Heart right ventricle (tissue), 16 donors: ENCODE data around the gene KLK12. TPM values are rescaled to one million over a fixed set of nuclear protein-coding genes. Genes with fewer than 3 reads are reported as not detected.

ENCODE experiments used
- ATAC-seq, 8 donors: fragments of 200-7000 bp; cut with Tn5 transposase; one replicate each; pipeline ENCODE4 v1.9.1; 2020; ENCODE audit warnings: mild to moderate bottlenecking in 8 of 8, moderate library complexity in 8 of 8, moderate number of reproducible peaks in 1 of 8
- DNase-seq, 2 donors: peaks; one replicate each; pipeline ENCODE4 v3.0.0-alpha.2; 2020
- H3K27ac ChIP-seq, 10 donors: fragments of 200-600 bp; sonication (generic) in 2 of 10; one replicate each; pipeline versions ENCODE4 v1.5.0 to v1.8.0; 2020 to 2022; ENCODE audit warnings: mild to moderate bottlenecking in 3 of 10
- H3K27me3 ChIP-seq, 7 donors: fragments of 200-600 bp; one replicate each; pipeline ENCODE4 v1.8.0; 2021 to 2022; ENCODE audit warnings: mild to moderate bottlenecking in 2 of 7
- H3K36me3 ChIP-seq, 9 donors: fragments of 200-600 bp; sonication (generic) in 1 of 9; one replicate each; pipeline versions ENCODE4 v1.5.0 to v1.8.0; 2020 to 2022; ENCODE audit warnings: mild to moderate bottlenecking in 2 of 9
- H3K4me1 ChIP-seq, 9 donors: fragments of 200-600 bp; sonication (generic) in 1 of 9; one replicate each; pipeline versions ENCODE4 v1.5.0 to v1.8.0; 2020 to 2022; ENCODE audit warnings: mild to moderate bottlenecking in 4 of 9
- H3K4me3 ChIP-seq, 10 donors: fragments of 200-600 bp; sonication (generic) in 2 of 10; one replicate each; pipeline versions ENCODE4 v1.5.0 to v1.8.0; 2020 to 2022; ENCODE audit warnings: mild to moderate bottlenecking in 7 of 10, moderate library complexity in 2 of 10
- H3K9me3 ChIP-seq, 11 donors: fragments of 200-600 bp in 10 of 11; sonication (generic) in 2 of 11; one replicate each; pipeline versions ENCODE4 v1.5.0 to v1.8.0; 2013 to 2022; ENCODE audit warnings: mild to moderate bottlenecking in 2 of 11, control low read depth in 1 of 11, moderate library complexity in 1 of 11
- WGBS, 2 donors: extraction: QIAGEN DNeasy Blood & Tissue Kit; methylation state at CpG; one replicate each; pipeline ENCODE4 v1.1.7; 2013; ENCODE audit warnings: inconsistent platforms in 1 of 2; 5-methylcytosine and 5-hydroxymethylcytosine counted together
- intact Hi-C, 10 donors: fragments of 100-400 bp; cut with DNase I; formaldehyde crosslinking; loops; one replicate each; pipeline versions ENCODE4 v1.11.1 to v1.14.2; 2022
- polyA plus RNA-seq, 2 donors: library from polyadenylated mRNA; stranded (reverse); fragments of 200-250 nt; gene quantifications; one replicate each; pipeline ENCODE4 v1.2.3, GENCODE V29; 2013
- total RNA-seq, 10 donors: library from RNA; stranded (reverse); fragmentation: NEBNext Ultra II Directional in 3 of 10; extraction: Animal tissue kit (Norgen Biotek cat#: 25700) in 3 of 10; gene quantifications; one replicate each; pipeline versions ENCODE4 v1.2.1 to v1.2.4, GENCODE V29; 2021 to 2023
- TF ChIP-seq, protein P1 (sequence below), 9 donors: fragments of 200-600 bp; sonication (generic) in 2 of 9; IDR thresholded peaks; one replicate each; pipeline versions ENCODE4 v1.5.0 to v1.8.0; 2021 to 2022; ENCODE audit warnings: antibody characterized with exemption in 9 of 9, mild to moderate bottlenecking in 5 of 9, moderate library complexity in 1 of 9
- donor health status: Arrhythmogenic right ventricular cardiomyopathy.
- donor health status: ischemic (EF 13 %, LVEDD 7.1; RV severe dilation, severe dysfunction).
- donor health status: healthy with polysubstance abuse.
- donor health status: DM: no; HTN: yes; CAD: no.
- donor health status: DM: no; HTN: no; CAD: no.
- donor health status: ischemic (EF 25% LVEDD 6.9; RV normal size, moderate dysfunction).
- donor health status: ischemic (EF 25% LVEDD 5.7; RV mildly dilated, moderate dysfunction).
- donor health status: healthy.
- donor health status: DM: yes; HTN: yes; CAD: no.
- donor health status: Ischemic cardiomyopathy.
- donor health status: ischemic (EF 35%, LVEDD 5.7; RV mildly dilated, moderate dysfunction).
- donor health status: nonischemic (EF 11% LVEDD 7.7; RV severe dilation, severe dysfunction).
- donor health status: DM: yes; HTN: yes; CAD: no.
- donor health status: PGD.
- donor health status: ischemic (EF 29% LVEDD 5.4; RV normal size, mild dysfunction).
- donor health status: nonischemic (EF 23%, LVEDD 6.1; RV moderate dilation, normal function).

The KLK12 gene
- total and polyA plus RNA-seq, 12 donors = not detected

DNA sequence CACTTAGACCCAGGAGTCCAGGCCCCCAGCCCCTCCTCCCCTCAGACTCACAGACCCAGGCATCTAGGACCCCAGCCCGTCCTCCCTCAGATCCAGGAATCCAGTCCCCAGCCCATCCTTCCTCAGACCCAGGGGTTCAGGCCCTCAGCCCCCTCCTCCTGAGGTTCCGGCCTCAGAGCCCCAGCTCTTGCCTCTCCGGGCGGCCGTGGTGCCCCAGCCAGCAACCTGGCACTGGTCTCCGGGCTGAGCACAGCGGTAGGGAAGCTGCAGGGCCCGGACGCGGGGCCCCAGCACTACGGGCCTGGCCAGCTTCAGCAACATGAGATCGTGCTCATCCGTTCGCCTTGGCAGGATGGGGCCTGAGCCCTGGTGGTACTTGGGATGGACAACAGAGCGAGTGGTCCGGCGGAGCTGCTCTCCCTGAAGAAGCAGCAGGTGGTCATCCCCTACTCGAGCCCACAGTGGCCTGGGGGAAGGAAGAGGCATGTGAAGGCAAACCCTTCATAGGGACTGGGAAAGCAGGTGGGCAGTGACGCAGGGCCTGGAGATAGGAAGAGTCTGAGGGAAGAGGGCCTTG lies 19.0 kb downstream of the KLK12 start:
- 84 to 89% methylated on average over 19 of the region's 19 CpGs for WGBS, 2 donors
- H3K9me3 ChIP-seq = no peaks in the 10 kb centered on the region
- H3K27me3 ChIP-seq = peaks cover 23 to 95% (median 88%) of the 10 kb centered on the region in 7 donors
- H3K4me3 ChIP-seq = no peak overlapping the region
- peaks cover 0 to 33% (median 28%) of the 10 kb centered on the region in 9 donors for H3K4me1 ChIP-seq
- TF ChIP-seq, protein P1, sequence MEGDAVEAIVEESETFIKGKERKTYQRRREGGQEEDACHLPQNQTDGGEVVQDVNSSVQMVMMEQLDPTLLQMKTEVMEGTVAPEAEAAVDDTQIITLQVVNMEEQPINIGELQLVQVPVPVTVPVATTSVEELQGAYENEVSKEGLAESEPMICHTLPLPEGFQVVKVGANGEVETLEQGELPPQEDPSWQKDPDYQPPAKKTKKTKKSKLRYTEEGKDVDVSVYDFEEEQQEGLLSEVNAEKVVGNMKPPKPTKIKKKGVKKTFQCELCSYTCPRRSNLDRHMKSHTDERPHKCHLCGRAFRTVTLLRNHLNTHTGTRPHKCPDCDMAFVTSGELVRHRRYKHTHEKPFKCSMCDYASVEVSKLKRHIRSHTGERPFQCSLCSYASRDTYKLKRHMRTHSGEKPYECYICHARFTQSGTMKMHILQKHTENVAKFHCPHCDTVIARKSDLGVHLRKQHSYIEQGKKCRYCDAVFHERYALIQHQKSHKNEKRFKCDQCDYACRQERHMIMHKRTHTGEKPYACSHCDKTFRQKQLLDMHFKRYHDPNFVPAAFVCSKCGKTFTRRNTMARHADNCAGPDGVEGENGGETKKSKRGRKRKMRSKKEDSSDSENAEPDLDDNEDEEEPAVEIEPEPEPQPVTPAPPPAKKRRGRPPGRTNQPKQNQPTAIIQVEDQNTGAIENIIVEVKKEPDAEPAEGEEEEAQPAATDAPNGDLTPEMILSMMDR (IDR thresholded peaks at IDR 0.05) = no peak
- ATAC-seq = no peak
- DNase-seq = no peak
- intact Hi-C loops = loop anchor here in 3 of 10 donors (5.0 to 10.0 kb wide), 2 partner anchors 81 to 157 kb away; no protein-coding TSS in a partner anchor
- H3K36me3 ChIP-seq = no peaks in the 10 kb centered on the region
- H3K27ac ChIP-seq = no peak overlapping the region

GRCh38 chr19:51014242-51014641 lies 20.6 kb downstream of the KLK12 start:
- Histone ChIP-seq H3K27ac (no peak overlapping the region), H3K36me3 (no peaks in the 10 kb centered on the region), H3K9me3 (no peaks in the 10 kb centered on the region), H3K4me3 (no peak overlapping the region), H3K4me1 (peaks cover 0 to 25% (median 16%) of the 10 kb centered on the region in 9 donors), H3K27me3 (peaks cover 20 to 98% (median 94%) of the 10 kb centered on the region in 7 donors)
- TF ChIP-seq, protein P1 (IDR thresholded peaks at IDR 0.05) = no peak
- ATAC-seq = no peak
- 88 to 90% methylated on average over 6 of the region's 6 CpGs for WGBS, 2 donors
- no peak for DNase-seq
- intact Hi-C loops = loop anchor here in 1 of 10 donors (10.0 kb wide), 1 partner anchor 79 kb away; no protein-coding TSS in a partner anchor

DNA sequence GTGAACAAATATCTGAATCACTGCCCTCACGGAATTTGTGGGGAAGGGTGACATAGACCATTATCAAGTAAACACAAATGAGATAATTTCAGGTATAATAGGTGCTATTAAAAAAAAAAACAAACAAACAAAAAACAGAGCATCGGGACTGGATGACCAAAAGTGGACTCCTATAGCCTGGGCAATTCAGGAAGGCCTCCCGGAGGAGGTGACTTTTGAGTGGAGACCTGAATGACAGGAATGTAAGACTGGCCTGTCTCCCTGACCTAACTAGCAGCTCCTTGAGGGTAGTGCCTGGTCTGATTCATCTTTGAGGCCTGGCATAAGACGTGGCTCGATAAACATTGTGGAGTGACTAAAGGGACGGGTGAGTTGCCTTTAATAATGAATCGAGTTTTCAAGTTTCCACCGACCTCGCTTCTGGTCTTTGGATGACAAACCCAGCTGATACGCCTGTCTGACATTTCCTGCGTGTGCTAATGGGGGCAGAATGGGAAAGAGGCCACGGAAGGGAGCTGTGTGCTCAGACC lies 22.1 kb downstream of the KLK12 start:
- intact Hi-C loops = loop anchor here in 1 of 10 donors (10.0 kb wide), 1 partner anchor 78 kb away; no protein-coding TSS in a partner anchor
- H3K36me3 ChIP-seq = no peaks in the 10 kb centered on the region
- no peak overlapping the region for H3K27ac ChIP-seq
- H3K9me3 ChIP-seq = no peaks in the 10 kb centered on the region
- peaks cover 0 to 11% (median 6%) of the 10 kb centered on the region in 9 donors for H3K4me1 ChIP-seq
- ATAC-seq = no peak
- H3K4me3 ChIP-seq = no peak overlapping the region
- TF ChIP-seq, protein P1 (IDR thresholded peaks at IDR 0.05) = no peak
- H3K27me3 ChIP-seq = peaks cover 8 to 96% (median 86%) of the 10 kb centered on the region in 7 donors
- no peak for DNase-seq
- 52 to 64% methylated on average over 12 of the region's 12 CpGs for WGBS, 2 donors

DNA sequence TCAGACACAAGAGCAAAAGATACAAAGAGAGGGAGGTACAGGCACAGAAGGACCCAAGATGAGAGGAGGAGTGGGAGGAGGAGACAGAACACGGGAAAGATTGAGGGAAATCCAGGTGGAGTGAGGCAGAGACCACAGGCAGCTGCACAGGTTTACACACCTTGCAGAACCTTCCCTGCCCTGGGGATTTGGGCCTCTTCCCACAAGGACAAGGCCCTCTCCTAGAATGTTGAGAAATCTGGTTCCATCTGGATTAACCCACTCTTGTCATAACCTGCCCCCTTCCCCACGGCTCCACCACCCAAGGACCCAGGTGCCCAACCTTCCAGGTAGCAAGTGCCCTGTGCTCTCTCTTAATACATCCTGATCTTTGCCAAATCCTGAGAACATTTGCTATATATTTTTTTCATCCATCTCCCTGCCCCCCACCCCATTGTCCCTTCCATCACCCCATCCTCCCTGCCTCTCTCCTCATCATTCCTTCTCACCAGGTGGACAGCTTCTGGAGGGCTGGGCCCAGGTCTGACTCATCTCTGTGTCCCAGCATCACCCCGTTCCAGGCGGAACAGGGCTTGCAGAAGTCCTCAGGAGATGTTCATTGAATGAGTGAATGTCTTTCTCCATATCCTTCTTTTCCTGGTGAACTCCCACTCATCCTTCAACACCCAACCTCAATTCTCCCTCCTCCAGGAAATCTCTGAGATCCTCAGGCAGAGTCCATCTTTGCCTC lies 24.6 kb downstream of the KLK12 start:
- no peaks in the 10 kb centered on the region for H3K36me3 ChIP-seq
- DNase-seq (no peak), ATAC-seq (no peak)
- no peaks in the 10 kb centered on the region for H3K9me3 ChIP-seq
- intact Hi-C loops = loop anchor here in 1 of 10 donors (10.0 kb wide), 1 partner anchor 75 kb away; no protein-coding TSS in a partner anchor
- peaks cover 0 to 85% (median 77%) of the 10 kb centered on the region in 7 donors for H3K27me3 ChIP-seq
- H3K4me3 ChIP-seq = no peak overlapping the region
- H3K4me1 ChIP-seq = no peaks in the 10 kb centered on the region
- no peak overlapping the region for H3K27ac ChIP-seq
- WGBS, 2 donors = 54 to 68% methylated on average over 4 of the region's 4 CpGs
- TF ChIP-seq, protein P1 (IDR thresholded peaks at IDR 0.05) = no peak
